NCI-H1436 treated with DMSO at 0.1 percent for 48 hours (cell line): Measurements from ENCODE around the gene MYO5B.
"Not testable (repeated sequence)": the region's sequence is repeated elsewhere in the genome, so short reads cannot be mapped to it uniquely, and the experiment has no call there.

Source experiments
- DNase-seq: peaks from one replicate; lab custom pipeline; 2025; lab: John Stamatoyannopoulos, UW

Gene MYO5B

DNA sequence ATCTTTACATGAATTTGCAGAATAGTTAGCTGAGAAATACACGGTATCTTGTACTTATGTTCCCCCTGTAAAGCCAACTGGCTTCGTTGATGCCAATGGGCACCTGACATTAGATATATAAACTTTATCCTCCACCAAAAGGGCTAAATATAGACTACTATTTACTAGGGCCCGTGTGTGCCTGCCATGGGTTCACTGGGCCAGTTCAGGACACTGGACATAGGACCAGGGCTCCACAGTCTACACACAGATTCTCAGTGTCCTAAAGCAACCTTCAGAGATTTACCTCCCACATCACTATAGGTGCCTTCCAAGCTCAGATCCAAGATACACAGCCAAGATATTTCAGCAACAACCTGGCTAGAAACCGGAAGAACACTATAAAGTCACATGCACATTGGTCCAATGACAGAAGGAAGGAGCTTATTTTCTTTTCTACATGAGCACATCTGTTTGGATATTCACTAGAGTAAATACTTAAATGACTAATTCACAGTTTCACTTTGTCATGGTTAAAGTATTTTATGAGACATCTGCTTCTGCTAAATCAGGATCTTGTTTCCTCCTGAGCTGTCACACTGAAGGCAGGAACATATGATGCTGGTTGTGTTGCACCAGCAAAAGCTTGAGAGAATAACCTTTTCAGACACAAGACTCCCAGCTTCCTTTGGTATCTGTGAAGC, 95.1 kb downstream of the MYO5B start:
- no peak for DNase-seq

DNA sequence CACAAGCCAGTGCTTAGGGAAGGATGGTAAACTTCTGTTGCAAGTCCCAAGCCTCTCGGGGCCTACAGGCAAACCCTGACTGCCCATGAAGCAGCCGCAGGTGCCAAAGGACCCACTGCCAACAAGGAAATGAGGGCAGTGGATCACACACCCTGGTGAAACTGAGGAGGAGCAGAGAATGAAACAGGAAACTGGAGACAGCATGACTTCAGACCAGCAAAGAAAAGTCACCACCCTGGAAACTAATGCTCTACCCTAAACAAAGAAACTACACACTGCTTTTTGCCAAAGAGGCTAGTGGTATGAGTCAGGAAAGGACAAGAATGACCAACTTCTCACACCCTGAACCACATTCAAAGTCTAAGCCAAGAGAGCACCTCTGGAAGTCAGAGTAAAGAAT, 97.2 kb downstream of the MYO5B start:
- DNase-seq = no peak

DNA sequence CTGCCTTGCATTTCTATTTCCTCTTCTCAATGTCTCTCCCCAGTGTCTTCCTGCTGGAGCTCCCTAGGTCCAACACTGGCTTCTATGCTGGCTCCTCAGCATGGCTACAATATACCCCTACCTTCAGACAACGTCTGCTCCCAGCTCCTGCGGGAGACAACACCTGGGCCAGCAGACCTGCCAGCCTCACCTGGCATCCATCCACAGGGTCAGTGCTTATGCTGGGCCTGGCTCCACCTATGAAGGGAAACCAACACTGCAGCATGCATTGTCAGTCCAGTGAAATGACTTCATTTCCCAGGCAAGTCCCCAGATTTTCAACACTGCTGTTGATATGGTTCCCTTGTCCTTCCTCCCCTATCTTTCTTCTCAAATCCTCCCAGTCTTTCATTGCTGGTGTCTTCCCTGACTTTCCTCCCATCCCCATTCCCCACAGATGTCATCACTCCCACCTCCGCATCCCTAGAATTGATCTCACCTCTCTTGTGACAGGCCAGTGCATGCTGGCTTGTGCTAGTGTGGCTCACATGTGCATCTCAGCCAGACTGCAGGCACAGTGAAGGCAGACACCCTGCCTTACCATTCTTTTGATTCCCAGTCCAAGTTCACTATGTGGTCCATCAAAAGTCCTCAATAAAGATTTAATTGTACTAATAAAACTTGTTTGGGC, 98.0 kb downstream of the MYO5B start:
- no peak for DNase-seq

DNA sequence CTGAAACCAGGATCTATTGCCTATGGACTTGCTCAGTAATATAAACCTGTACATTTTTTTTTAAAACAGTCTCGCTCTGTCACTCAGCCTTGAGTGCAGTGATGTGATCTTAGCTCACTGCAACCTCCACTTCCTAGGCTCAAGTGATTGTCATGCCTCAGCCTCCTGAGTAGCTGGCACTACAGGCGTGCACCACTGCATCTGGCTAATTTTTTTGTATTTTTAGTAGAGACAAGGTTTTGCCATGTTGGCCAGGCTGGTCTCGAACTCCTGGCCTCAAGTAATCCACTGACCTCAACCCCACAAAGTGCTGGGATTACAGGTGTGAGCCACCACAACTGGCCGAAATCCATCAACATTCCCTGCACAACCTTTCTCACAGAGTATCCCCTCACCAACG, 100.2 kb downstream of the MYO5B start:
- not testable (repeated sequence) for DNase-seq

DNA sequence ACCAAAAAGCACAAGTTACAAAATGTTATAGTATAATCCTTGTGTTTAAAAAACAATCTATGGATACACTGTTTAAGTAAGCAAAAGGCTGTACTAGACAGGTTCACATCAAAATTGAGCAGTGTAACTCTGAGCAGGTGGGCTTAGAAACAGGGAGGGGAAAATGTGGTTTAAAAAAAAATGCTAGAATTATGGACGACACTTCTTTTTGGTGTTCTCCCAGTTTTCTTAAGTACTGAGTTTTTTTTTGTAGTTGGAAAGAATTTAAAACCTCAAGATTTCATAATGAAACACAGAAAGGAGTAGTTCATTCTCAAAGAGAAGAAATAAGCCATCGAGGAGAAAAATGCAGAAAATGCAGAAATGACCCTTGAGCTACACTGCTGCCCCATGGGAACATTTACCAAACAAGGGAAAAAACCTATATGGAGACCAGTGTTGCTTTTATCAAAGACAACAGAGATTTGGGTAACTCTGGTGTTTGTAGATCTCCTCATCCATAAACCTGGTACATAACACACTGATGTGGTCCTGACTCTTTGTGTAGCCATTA, 100.7 kb downstream of the MYO5B start:
- DNase-seq = no peak

DNA sequence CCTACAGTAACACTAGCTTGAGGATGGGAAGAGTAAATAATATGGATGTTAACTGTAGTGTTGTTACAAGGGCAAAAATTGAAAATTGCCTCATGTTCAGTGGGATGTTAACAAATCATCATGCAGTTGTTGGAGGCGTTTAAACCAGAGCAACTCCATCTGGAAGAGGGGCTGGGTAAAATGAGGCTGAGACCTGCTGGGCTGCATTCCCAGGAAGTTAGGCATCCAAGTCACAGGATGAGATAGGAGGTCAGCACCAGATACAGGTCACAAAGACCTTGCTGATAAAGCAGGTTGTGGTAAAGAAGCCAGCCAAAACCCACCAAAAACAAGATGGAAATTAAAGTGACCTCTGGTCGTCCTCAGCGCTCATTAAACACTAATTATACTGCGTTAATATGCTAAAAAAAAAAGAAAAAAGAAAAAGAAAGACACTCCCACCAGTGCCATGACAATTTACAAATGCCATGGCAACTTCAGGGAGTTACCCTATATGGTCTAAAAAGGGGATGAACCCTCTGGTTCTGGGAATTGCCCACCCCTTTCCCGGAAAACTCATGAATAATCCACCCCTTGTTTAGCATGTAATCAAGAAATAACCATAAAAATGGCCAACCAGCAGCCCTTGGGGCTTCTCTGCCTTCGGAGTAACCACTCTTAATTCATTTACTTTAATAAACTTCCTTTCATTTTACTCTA, 101.4 kb downstream of the MYO5B start:
- no peak for DNase-seq

DNA sequence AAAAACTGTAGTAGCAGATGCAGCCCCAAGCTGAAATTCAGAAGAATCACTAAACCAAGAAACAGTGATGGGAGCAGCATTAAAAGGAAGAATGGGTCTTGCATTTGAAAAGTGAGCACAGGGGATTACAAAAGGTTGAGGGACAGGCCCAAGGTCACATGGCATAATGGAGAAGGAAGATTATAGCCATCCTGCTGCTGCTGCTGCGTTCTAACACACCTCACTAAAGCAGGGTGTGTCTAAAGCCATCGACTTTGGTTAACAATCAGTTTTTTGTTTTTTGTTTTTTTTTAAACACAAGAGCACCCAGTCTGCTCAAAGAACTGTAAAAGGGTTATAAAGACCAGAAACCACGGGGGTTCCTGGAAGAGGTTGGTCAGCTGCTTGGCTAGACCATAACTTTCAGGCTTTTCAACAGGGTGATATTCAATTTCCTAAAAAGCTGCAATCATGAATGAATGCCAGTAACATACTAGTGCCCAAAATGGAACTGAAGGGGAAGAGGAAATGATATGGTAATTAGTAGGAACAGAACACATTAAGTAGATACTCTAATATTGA, 102.6 kb downstream of the MYO5B start:
- no peak for DNase-seq

DNA sequence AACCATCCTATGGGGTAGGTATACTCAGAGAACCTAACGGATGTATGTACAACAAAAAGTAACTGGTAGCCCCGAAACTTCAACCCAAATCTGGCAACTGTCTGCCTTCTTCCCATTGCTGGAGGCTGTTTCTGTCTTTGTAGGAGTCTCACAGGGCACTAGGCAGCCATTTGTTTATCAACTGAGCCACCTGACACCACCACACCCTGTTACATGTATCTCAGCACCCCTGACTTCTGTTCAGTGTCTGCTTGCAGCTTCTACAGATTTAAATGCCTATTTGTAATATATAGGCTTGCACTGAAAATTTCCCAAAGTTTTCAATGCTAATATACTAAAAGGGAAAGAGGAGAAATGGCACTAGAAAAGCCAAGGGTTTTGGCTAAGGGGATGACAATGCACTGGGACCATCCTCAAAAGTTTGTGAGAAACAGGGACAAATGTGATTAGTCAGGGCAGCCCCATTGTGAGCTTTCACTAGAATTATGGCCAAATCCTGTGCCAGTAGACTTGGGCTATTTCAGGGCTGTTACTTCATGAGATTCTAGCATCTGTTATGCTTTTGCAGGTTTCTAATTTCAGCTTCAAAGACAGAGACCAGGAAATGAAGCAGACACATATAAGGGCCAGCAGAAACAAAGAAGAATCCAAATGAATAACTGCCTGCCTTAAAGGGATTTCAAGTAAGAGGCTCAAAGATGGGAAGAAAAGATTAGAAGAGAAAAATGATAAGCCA, 103.3 kb downstream of the MYO5B start:
- DNase-seq = no peak

DNA sequence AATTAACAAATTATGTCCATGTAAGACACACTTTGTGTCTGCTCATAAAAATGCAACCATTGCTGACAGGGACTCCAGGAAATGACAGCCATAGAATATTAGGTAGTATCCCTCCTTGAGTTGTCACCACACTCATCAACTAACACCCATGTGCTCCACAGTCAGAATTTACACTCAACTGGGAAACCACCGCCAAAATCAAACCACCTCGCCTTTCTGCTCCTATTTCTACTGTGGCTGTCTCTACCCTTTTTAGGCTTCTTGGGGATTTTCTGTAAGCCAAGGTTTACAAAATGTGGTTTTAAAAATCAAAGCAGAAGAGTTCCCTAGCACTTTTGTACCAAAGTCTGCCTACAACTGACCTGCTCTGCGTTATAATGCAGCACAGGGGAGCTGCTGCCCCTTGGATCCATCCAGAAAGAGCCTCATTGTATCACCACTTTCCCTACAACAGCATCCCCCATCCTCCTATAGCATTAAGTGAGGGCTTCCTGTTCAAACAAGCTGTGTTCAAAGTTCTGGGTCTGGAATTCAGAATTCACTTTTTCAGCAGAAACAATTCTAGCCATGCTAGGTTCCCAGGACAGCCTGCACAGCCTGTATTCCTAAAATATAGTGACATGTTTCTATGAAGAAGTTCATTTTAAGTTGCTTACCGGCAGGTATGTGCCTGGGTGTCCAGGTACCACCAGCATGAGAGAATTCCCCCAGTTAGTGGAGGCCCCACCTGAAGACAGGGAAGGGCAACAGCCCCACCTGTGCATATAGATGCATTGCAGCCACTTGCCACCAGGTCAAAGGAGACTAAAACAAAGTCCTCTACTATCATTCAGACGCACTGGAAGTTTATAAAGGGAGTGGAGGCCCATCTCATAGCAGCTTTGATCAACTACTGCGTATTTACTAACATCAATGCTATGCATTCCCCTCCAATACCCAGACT, 104.3 kb downstream of the MYO5B start:
- no peak for DNase-seq

DNA sequence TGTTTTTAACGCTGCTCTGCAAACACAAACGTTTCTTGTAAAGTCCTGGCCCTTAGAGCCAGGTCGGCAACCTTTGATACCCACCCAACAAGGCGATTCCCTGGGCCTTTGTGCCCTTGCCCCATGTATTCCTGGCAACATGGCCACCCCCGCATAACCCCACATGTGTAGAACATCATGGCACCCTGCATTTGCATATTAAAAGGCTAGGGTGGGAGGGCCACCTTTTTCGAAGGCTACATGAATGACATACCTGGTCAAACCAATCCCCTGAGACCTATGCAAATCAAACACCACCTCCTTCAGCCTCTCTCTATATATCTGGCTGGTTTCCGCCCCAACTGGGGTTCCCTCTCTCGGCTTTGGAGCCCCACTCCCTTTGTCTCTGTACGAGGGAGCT, 105.2 kb downstream of the MYO5B start:
- DNase-seq = no peak

DNA sequence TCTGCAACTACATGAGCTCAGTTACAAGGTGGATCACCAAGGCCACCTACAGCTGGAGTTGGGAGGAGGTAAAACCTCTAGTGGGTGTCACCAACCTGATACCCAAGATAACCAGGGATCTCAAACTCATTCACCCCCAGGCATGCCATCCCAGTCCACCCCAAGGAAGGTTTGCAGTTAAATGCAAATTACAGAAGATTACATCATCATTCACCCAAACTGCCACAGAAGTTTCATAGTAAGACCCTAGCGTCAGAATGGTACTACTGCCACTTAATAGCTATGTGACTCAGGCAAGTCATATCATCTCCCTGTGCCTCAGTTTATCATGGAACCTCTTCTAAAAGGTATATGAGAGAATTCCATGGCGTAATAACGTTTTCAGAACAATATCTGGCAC, 111.2 kb downstream of the MYO5B start:
- no peak for DNase-seq

DNA sequence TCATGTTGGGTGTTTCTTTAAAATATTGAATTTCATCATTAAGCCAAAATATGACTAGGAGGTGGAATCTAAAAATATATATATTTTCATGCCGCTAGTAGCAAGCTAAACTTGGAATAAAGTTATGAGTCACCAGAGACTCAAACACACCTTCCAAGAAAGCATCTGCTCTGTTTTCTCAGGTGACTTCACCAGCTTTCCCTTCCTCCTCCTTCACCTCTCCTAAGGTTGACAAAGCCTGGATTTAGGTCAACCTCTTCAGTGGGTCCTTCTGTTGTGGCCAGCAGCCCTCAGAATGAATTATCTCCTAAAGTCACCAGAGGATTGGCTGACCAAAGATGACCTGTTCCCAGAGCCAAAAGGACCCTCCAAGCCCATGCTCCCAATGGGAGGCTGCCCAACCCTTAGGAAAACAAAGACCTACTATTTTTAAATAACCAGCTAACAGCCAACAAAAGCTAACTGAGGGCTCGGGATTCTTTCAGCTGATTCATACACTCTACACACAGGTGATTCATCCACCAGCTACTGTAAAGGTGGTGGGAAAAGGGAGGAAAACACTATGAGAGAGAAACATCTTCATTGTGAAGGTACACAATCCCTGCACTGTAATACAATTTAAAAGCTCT, 113.9 kb downstream of the MYO5B start:
- no peak for DNase-seq

DNA sequence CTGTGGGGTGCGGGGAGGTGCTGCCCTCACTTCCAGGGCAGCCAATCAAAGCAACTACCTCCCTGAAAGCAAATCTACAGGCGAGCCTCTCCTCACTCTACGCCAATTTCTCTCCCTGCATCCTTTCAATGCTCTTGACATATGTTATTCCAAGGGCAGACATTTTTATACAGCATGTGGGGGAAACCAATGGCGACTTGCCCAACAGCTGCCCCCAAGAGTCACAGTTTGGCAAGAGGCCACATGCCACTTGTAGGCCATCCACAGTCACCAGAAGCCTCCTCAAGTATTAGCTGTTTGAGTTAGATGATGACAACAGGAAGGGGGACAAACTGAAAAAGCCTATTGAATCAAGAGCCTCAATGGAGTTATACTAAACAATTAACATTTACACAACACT, 114.6 kb downstream of the MYO5B start:
- DNase-seq = no peak

DNA sequence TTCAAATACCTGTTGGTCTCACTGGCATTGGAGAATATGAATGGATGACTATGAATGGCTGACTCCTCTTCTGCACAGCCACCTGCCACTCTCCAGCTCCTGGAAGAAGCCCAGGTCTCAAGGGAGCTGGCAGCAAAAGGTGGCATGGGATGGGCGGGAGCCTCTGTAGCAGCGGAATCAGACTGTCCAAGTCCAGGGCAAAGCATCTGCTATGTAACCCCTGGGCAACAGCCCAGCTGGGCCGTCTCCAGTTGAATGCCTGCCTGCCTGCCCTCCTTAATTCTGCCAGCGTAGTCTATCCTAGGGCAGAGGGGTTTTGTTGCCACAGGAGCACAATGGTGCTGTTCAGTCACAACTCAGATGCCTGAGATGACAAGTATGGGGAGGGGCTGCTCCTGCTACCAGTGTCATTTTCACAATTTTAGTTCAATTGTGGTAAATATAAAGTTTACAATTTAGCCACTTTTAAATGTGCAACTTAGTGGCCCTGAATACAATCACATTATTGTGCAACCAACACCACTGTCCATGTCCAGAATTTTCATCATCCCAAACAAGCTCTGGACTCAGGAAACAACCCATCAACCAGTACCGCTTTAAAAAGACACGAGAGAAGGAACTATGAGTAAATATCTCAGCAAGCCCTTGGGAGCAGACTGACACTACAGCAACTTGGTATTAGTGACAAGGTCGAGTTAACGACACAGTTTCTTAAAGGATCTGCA, 115.2 kb downstream of the MYO5B start:
- DNase-seq = no peak

DNA sequence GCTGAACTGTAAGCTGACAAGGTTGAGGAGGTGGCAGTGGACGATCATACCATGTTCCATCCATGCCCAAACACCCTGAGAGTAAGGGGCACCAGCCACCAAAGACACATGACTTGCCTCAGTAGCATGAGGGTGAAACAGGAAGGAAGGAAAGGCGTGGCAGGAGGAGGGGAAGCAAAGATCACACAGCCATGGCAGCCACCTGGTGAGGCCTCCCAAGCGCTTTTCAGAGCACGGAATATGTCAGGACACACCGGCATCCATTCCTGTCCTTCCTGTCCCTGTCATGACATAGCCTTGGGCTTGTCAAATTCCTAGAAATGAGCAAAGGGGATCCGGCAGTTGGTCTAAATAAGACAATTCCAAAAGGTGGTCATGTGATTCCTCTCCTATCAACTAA, 118.7 kb downstream of the MYO5B start:
- no peak for DNase-seq

DNA sequence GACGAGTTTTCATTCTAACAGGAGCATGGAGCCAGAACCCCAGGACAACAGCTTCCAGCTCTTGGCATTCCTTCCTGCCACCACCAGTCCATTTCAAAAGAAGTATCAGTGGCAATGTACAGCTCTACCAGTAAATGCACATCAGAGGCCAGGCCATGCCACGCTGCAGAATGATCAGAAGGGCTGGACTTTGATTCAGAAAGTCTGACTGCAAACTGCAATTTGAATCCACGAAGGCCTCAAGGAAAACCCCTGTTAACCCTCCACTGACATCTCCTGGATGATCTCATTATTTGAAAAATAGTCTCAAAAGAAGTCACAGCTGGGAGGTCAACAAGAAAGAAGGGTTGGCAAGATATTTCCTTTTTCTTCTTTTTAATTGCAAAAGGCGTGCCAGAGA, 119.2 kb downstream of the MYO5B start:
- DNase-seq = no peak

DNA sequence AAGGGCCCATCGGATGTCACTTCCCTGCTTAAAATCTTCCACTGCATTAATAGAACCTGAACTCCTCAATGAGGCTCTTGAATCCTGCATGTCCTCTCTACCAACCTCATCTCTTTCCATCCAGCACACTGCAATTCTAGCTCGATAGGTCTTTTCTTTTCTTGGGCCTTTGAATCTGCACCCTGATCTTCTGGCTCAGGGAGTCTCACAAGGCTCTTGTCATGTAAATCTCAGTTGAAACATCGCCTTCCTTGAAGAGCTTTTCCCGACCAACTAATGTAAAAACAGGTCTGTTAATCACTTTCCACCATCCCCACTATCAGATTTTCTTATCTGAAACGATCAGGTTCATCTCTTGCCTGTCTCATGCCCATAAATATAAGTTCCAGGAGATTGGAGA, 120.5 kb downstream of the MYO5B start:
- DNase-seq = no peak

DNA sequence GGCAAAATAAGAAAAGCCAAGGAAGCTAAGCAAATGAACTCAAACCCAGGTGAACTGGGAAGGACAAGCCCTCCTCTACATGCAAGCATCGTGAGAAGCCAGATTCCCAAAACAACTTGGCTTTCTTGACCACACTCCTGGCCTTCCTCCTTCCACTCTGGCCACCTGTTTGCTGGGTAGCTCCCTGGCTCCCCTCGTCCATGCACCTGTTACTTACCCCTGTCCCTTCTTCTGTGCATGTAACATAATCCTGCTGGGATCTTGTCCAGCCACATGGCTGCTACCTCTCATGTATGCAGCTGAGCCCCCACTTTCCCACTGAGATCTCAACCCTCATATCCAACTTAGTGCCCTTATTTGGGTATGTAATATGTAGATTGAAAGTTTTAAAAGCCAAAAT, 121.6 kb downstream of the MYO5B start:
- no peak for DNase-seq

DNA sequence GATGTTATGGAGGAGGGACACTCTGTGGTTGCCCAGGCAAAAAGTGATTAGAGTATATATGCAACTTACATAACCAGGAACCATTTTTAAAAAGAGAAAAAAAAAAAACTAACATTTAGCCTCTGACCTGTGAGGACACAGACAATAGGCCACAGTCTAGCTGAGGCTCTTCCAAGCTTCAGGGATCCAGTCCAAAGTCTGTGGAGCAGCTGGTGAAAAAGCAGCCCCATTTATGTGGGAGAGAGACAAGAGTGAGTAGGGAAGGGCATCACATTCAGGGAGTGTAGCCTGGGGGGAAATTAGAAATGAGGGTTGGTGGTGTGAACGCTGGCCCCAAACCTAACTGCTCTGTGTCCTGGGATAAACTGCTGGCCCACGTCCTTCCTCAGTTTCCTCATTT, 122.8 kb downstream of the MYO5B start:
- DNase-seq = no peak

DNA sequence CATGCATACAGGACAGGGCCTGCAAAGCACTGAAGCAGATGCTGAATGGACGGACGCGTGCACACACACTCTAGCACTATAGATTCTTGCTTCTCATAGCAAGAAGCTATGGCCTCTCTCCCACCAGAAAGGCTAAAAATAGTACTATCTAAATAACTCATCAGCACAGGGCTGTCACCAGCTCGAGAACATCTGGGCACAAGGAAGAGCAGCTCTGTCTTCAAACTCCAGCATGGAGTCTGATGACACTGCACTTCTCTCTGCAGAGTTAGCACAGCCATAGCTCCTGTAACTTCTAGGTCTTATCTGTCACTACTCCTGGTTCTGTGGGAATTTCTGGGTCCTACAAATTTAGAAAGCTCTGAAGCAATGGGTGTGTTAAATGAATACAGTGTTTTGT, 123.5 kb downstream of the MYO5B start:
- DNase-seq = no peak
